Peyer's patch (tissue), 4 donors: Measurements from ENCODE around the gene MBNL2.

Experiments used
- CTCF ChIP-seq, 6 experiments: fragments of 450-650 bp in 4 of 6; fragments of 200-600 bp in 2 of 6; sonication (generic) in 1 of 6; IDR thresholded peaks; one replicate each; pipeline ENCODE4 v1.5.1; 2017 to 2019; ENCODE audit warnings: antibody characterized with exemption in 6 of 6, mild to moderate bottlenecking in 3 of 6, moderate library complexity in 1 of 6
- POLR2A ChIP-seq, 2 donors: fragments of 450-650 bp; IDR thresholded peaks; one replicate each; pipeline ENCODE4 v1.5.1; 2017; ENCODE audit warnings: antibody characterized with exemption in 2 of 2, mild to moderate bottlenecking in 2 of 2, moderate library complexity in 2 of 2

DNA sequence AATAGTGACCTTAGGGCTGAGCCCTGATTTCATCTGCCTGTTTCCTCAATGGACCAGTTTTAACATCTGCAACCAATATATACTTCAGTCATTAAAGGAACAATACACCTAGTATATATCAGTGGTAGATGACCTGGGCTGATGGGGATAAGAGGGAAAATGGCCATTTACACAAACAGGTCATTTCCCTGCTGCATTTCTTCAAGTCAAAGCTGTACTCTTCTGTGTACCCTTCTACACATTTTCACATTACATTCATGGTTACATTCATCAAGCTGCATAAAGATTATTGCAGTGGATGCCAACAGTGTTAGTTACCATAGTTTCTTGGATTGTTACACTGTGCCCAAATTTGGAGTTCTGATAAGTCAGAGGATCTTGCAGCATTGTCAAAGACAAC, 130.7 kb downstream of the MBNL2 start:
- TF ChIP-seq CTCF (IDR thresholded peaks at IDR 0.05): no peak
- no peak for TF ChIP-seq POLR2A (IDR thresholded peaks at IDR 0.05)
